Keratinocyte (primary cell): ENCODE results near the gene ZDHHC9. TPM values are rescaled to one million over a fixed set of nuclear protein-coding genes. Genes with fewer than 3 reads are reported as not detected.

ENCODE experiments used
- DNase-seq: peaks from one replicate; pipeline ENCODE4 v3.0.0-alpha.2; 2011; ENCODE audit warnings: low read depth, missing footprints, low spot score
- FAIRE-seq: peaks from 2 replicates; lab custom pipeline; 2011; peaks lifted over from hg19 to GRCh38; lab: Jason Lieb, UNC
- H2AFZ ChIP-seq: 2 replicates; pipeline ENCODE4 v1.6.0; 2012; ENCODE audit warnings: low read length, control low read depth, inconsistent platforms; ENCODE audit not compliant: control insufficient read depth
- H3K27ac ChIP-seq: 2 replicates; pipeline ENCODE4 v1.5.1; 2011; ENCODE audit warnings: low read length; ENCODE audit not compliant: control insufficient read depth, insufficient read depth
- H3K27me3 ChIP-seq: 3 replicates; pipeline ENCODE4 v1.6.0; 2011; ENCODE audit warnings: low read length; ENCODE audit not compliant: control insufficient read depth, insufficient read depth; ENCODE audit errors: extremely low read depth
- H3K36me3 ChIP-seq, 2 experiments: 2 replicates in 1 of 2; 3 replicates in 1 of 2; pipeline ENCODE4 v1.5.1; 2011; ENCODE audit warnings: low read length in 2 of 2, mild to moderate bottlenecking in 1 of 2; ENCODE audit not compliant: control insufficient read depth in 2 of 2, insufficient read depth in 2 of 2; ENCODE audit errors: extremely low read depth in 1 of 2
- H3K4me1 ChIP-seq: 3 replicates; pipeline ENCODE4 v1.5.1; 2011; ENCODE audit warnings: low read length; ENCODE audit not compliant: control insufficient read depth, insufficient read depth; ENCODE audit errors: extremely low read depth
- H3K4me2 ChIP-seq: 3 replicates; pipeline ENCODE4 v1.6.0; 2011; ENCODE audit warnings: low read depth, low read length; ENCODE audit not compliant: control insufficient read depth, insufficient read depth; ENCODE audit errors: extremely low read depth
- H3K4me3 ChIP-seq, 3 experiments: fragments of 200-600 bp in 1 of 3; sonication (generic) in 1 of 3; 2 replicates in 2 of 3; 3 replicates in 1 of 3; pipeline ENCODE4 v1.5.1; 2011 to 2016; ENCODE audit warnings: low read length in 3 of 3, mild to moderate bottlenecking in 3 of 3, control low read depth in 2 of 3, inconsistent platforms in 1 of 3, low read depth in 1 of 3, mixed read lengths in 1 of 3, mixed run types in 1 of 3, moderate library complexity in 1 of 3; ENCODE audit not compliant: control insufficient read depth in 2 of 3, insufficient read depth in 2 of 3; ENCODE audit errors: extremely low read depth in 1 of 3
- H3K79me2 ChIP-seq: 2 replicates; pipeline ENCODE4 v1.6.0; 2012; ENCODE audit warnings: low read length; ENCODE audit not compliant: control insufficient read depth, insufficient read depth
- H3K9ac ChIP-seq: 3 replicates; pipeline ENCODE4 v1.6.0; 2011; ENCODE audit warnings: low read length; ENCODE audit not compliant: control insufficient read depth, insufficient read depth; ENCODE audit errors: extremely low read depth
- H3K9me1 ChIP-seq: 3 replicates; pipeline ENCODE4 v1.6.0; 2011; ENCODE audit warnings: low read length; ENCODE audit not compliant: control insufficient read depth, insufficient read depth; ENCODE audit errors: extremely low read depth
- H3K9me3 ChIP-seq: 2 replicates; pipeline ENCODE4 v1.5.1; 2012; ENCODE audit warnings: low read depth, low read length; ENCODE audit not compliant: control insufficient read depth
- H4K20me1 ChIP-seq: 3 replicates; pipeline ENCODE4 v1.6.0; 2011; ENCODE audit warnings: low read length; ENCODE audit not compliant: control insufficient read depth, insufficient read depth; ENCODE audit errors: extremely low read depth
- CTCF ChIP-seq, 3 experiments: IDR thresholded peaks in 1 of 3; conservative IDR thresholded peaks in 1 of 3; optimal IDR thresholded peaks in 1 of 3; 2 replicates in 2 of 3; 3 replicates in 1 of 3; pipeline versions ENCODE3 to v1.5.1; 2011; ENCODE audit warnings: low read length in 3 of 3, mild to moderate bottlenecking in 3 of 3, moderate library complexity in 2 of 3, control low read depth in 1 of 3, inconsistent platforms in 1 of 3; ENCODE audit not compliant: insufficient read depth in 2 of 3; ENCODE audit errors: extremely low read depth in 1 of 3
- EZH2 ChIP-seq: IDR thresholded peaks from one replicate; pipeline ENCODE4 v1.6.1; 2012; ENCODE audit warnings: inconsistent platforms, mild to moderate bottlenecking, low read length, moderate library complexity
- dilution Hi-C: fragments of 300-500 bp; cut with MboI; formaldehyde crosslinking; loops from one replicate; pipeline ENCODE4 v1.7.0; 2020; ENCODE audit warnings: low sequenced_read_pairs; ENCODE audit not compliant: extremely low pct_ligation_motif_present
- polyA plus RNA-seq, 5 experiments: library from polyadenylated mRNA; depleted of rRNA in 3 of 5; stranded (reverse) in 3 of 5; stranded (forward) in 1 of 5; unstranded in 1 of 5; fragments of >200 nt; gene quantifications; 1 replicate in 1 of 5; 2 replicates in 3 of 5; 3 replicates in 1 of 5; pipeline versions ENCODE4 v1.2.1 to v1.2.3, GENCODE V29; 2011 to 2012; ENCODE audit warnings: missing spikeins in 2 of 5, low read depth in 1 of 5, low replicate concordance in 1 of 5

Gene ZDHHC9
- polyA plus RNA-seq, 1 donor (not counting 4 experiments of a cell fraction or from before 2014, with no cell fraction given): 30.0 TPM

DNA sequence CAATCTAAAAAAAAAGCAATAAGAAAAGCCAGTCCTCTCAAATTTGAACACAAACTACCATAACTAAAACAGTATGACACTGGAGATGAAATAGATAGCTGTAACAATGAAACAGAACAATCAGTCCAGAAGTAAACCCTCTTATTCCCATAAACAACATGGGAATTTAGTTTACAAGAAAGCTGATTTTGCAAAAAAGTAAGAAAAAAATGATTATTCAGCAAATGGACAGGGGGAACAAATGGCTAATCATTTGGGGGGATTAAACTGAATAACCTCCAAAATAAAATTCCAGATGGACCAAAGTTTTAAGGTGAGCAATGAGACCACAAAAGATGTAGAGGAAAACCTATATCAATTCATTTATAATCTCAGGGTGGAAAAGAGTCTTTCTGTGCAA, 80.0 kb downstream of the ZDHHC9 start:
- Histone ChIP-seq H3K36me3 (no peaks in the 10 kb centered on the region), H3K9me3 (no peaks in the 10 kb centered on the region), H2AFZ (no peak overlapping the region), H3K9me1 (no peaks in the 10 kb centered on the region), H3K4me3 (no peak overlapping the region), H3K4me2 (no peak overlapping the region), H4K20me1 (no peaks in the 10 kb centered on the region), H3K27me3 (no peaks in the 10 kb centered on the region), H3K27ac (no peak overlapping the region), H3K79me2 (no peaks in the 10 kb centered on the region), H3K4me1 (no peaks in the 10 kb centered on the region), H3K9ac (no peak overlapping the region)
- TF ChIP-seq CTCF (optimal IDR thresholded peaks at IDR 0.05 in 1 of 3, IDR thresholded peaks at IDR 0.05 in 1 of 3, conservative IDR thresholded peaks at IDR 0.05 in 1 of 3; ENCODE audit: extremely low read depth in 1 of 3, insufficient read depth in 2 of 3, low read length in 3 of 3): no peak
- no peak for TF ChIP-seq EZH2
- dilution Hi-C loops: no loop called here
- FAIRE-seq (no peak), DNase-seq (no peak)

- no peaks in the 10 kb centered on the region for H3K9me1 ChIP-seq
- H3K9me3 ChIP-seq: no peaks in the 10 kb centered on the region
- TF ChIP-seq EZH2: no peak
- H3K27me3 ChIP-seq: no peaks in the 10 kb centered on the region
- no peaks in the 10 kb centered on the region for H3K4me1 ChIP-seq
- dilution Hi-C loops: no loop called here
- H3K9ac ChIP-seq: no peak overlapping the region
- DNase-seq: no peak
- no peak overlapping the region for H3K27ac ChIP-seq
- no peaks in the 10 kb centered on the region for H3K36me3 ChIP-seq
- no peaks in the 10 kb centered on the region for H4K20me1 ChIP-seq
- no peak overlapping the region for H3K4me3 ChIP-seq
- no peak for FAIRE-seq
- H2AFZ ChIP-seq: no peak overlapping the region
- no peak overlapping the region for H3K4me2 ChIP-seq
- no peaks in the 10 kb centered on the region for H3K79me2 ChIP-seq
Observed at GRCh38 chrX:129762448-129762847, 81.2 kb downstream of the ZDHHC9 start.

GRCh38 chrX:129761596-129761995, 82.1 kb downstream of the ZDHHC9 start:
- no peak for DNase-seq

More at GRCh38 chrX:129761596-129761995, 82.1 kb downstream of the ZDHHC9 start:
- H3K4me1 ChIP-seq: no peaks in the 10 kb centered on the region
- H3K9me3 ChIP-seq: no peaks in the 10 kb centered on the region
- H3K79me2 ChIP-seq: no peaks in the 10 kb centered on the region
- H4K20me1 ChIP-seq: no peaks in the 10 kb centered on the region
- no peak overlapping the region for H3K4me3 ChIP-seq
- dilution Hi-C loops: no loop called here
- H3K27me3 ChIP-seq: no peaks in the 10 kb centered on the region
- no peak overlapping the region for H3K9ac ChIP-seq
- no peaks in the 10 kb centered on the region for H3K9me1 ChIP-seq
- H3K36me3 ChIP-seq: no peaks in the 10 kb centered on the region
- H3K27ac ChIP-seq: no peak overlapping the region
- TF ChIP-seq EZH2 (no peak), CTCF (optimal IDR thresholded peaks at IDR 0.05 in 1 of 3, IDR thresholded peaks at IDR 0.05 in 1 of 3, conservative IDR thresholded peaks at IDR 0.05 in 1 of 3; ENCODE audit: extremely low read depth in 1 of 3, insufficient read depth in 2 of 3, low read length in 3 of 3) (no peak)
- no peak for FAIRE-seq
- no peak overlapping the region for H2AFZ ChIP-seq
- H3K4me2 ChIP-seq: no peak overlapping the region
